Testis (tissue), 3 donors: ENCODE data around the gene FAM117B. TPM values are rescaled to one million over a fixed set of nuclear protein-coding genes. Genes with fewer than 3 reads are reported as not detected.

Experiments
- DNase-seq: peaks from one replicate; pipeline ENCODE4 v3.0.0-alpha.2; 2019
- H3K27ac ChIP-seq, 2 donors: fragments of 200-600 bp; sonication (generic); one replicate each; pipeline ENCODE4 v1.5.1; 2019
- H3K27me3 ChIP-seq: fragments of 200-600 bp; sonication (generic); one replicate; pipeline ENCODE4 v1.5.1; 2019
- H3K36me3 ChIP-seq: fragments of 200-600 bp; sonication (generic); one replicate; pipeline ENCODE4 v1.5.1; 2017; ENCODE audit warnings: low read depth; ENCODE audit errors: missing control alignments
- H3K4me1 ChIP-seq: fragments of 200-600 bp; sonication (generic); one replicate; pipeline ENCODE4 v1.5.1; 2019
- H3K4me3 ChIP-seq, 2 donors: fragments of 200-600 bp; sonication (generic); one replicate each; pipeline ENCODE4 v1.5.1; 2017 to 2019
- H3K9me3 ChIP-seq: fragments of 200-600 bp; sonication (generic); one replicate; pipeline ENCODE4 v1.5.1; 2017
- POLR2A ChIP-seq: fragments of 450-650 bp; IDR thresholded peaks from one replicate; pipeline ENCODE4 v1.6.1; 2017; ENCODE audit warnings: antibody characterized with exemption, mild to moderate bottlenecking, moderate library complexity
- WGBS, 2 donors: methylation state at CpG; one replicate each; pipeline ENCODE4 v1.1.5; 2018; 5-methylcytosine and 5-hydroxymethylcytosine counted together
- intact Hi-C: fragments of 100-400 bp; cut with DNase I; formaldehyde crosslinking; loops from one replicate; pipeline ENCODE4 v1.15.1; 2023; ENCODE audit warnings: low total_unique reads
- polyA plus RNA-seq: library from polyadenylated mRNA; stranded (reverse); fragments of 350-450 nt; fragmentation: Illumina TruSeq; extraction: RNeasy Lipid Tissue Mini Kit (QIAGEN cat#74804); gene quantifications from one replicate; pipeline ENCODE4 v1.2.3, GENCODE V29; 2014; ENCODE audit warnings: low read depth, low replicate concordance; ENCODE audit not compliant: insufficient read depth
- total RNA-seq, 2 donors: library from RNA; depleted of rRNA; stranded (reverse); fragments of >200 nt; gene quantifications; one replicate each; pipeline ENCODE4 v1.2.3, GENCODE V29; 2016
- TF ChIP-seq, protein P1 (sequence below), 3 experiments: fragments of 450-650 bp in 2 of 3; fragments of 200-600 bp in 1 of 3; sonication (generic) in 1 of 3; IDR thresholded peaks; one replicate each; pipeline ENCODE4 v1.5.1; 2016 to 2019; ENCODE audit warnings: antibody characterized with exemption in 3 of 3, mild to moderate bottlenecking in 2 of 3, moderate library complexity in 1 of 3

Gene FAM117B
- total and polyA plus RNA-seq, 3 donors from 2014 or later = 9.8 to 34.7 (median 28.0) TPM

DNA sequence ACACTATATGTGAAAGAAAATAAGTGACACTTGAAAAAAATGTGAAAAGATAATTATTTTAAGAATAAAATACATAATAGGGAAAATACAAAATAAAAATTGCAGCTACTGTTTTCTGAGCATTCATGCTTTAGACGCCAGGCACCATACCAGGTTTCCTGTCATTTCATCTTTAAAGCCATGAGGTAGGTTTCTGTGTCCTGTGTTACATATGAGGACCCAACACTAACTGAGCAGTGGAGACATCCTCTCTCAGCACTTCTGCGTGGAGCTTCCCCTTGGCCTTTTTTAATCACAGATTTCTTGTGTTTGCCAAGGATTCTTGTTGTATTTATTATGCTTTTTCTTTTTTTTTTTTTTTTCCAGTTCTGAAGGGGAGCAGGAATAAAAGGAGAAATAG, 117.3 kb downstream of the FAM117B start:
- Histone ChIP-seq H3K36me3 (no peaks in the 10 kb centered on the region), H3K9me3 (no peaks in the 10 kb centered on the region), H3K4me1 (no peaks in the 10 kb centered on the region), H3K27me3 (no peaks in the 10 kb centered on the region), H3K27ac (no peak overlapping the region), H3K4me3 (no peak overlapping the region)
- intact Hi-C loops = no loop called here
- no peak for DNase-seq
- TF ChIP-seq, protein P1, sequence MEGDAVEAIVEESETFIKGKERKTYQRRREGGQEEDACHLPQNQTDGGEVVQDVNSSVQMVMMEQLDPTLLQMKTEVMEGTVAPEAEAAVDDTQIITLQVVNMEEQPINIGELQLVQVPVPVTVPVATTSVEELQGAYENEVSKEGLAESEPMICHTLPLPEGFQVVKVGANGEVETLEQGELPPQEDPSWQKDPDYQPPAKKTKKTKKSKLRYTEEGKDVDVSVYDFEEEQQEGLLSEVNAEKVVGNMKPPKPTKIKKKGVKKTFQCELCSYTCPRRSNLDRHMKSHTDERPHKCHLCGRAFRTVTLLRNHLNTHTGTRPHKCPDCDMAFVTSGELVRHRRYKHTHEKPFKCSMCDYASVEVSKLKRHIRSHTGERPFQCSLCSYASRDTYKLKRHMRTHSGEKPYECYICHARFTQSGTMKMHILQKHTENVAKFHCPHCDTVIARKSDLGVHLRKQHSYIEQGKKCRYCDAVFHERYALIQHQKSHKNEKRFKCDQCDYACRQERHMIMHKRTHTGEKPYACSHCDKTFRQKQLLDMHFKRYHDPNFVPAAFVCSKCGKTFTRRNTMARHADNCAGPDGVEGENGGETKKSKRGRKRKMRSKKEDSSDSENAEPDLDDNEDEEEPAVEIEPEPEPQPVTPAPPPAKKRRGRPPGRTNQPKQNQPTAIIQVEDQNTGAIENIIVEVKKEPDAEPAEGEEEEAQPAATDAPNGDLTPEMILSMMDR (IDR thresholded peaks at IDR 0.05) = no peak
- no peak for TF ChIP-seq POLR2A
- WGBS, 2 donors = 64 to 73% methylated on average over 2 of the region's 2 CpGs

DNA sequence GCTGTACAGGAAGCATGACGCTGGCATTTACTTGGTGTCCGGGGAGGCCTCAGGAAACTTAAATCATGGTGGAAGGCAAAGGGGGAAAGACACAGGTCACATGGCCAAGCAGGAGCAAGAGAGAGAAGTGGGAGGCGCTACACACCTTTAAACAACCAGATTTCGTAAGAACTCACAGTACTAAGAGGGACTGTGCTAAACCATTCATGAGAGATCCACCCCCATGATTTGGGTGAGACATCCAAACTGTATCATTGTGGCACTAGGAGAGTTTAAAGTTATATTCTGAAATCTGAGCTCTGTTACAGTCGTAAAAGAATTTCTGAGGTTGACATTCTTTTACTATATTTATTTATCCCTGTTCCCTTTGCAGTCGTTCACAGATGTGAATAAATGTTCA, 120.2 kb downstream of the FAM117B start:
- Histone ChIP-seq H3K9me3 (no peaks in the 10 kb centered on the region), H3K4me3 (no peak overlapping the region), H3K27ac (no peak overlapping the region), H3K36me3 (no peaks in the 10 kb centered on the region), H3K27me3 (no peaks in the 10 kb centered on the region), H3K4me1 (no peaks in the 10 kb centered on the region)
- intact Hi-C loops = no loop called here
- no peak for DNase-seq
- WGBS, 2 donors = 86 to 90% methylated on average over 6 of the region's 6 CpGs
- TF ChIP-seq POLR2A = no peak

DNA sequence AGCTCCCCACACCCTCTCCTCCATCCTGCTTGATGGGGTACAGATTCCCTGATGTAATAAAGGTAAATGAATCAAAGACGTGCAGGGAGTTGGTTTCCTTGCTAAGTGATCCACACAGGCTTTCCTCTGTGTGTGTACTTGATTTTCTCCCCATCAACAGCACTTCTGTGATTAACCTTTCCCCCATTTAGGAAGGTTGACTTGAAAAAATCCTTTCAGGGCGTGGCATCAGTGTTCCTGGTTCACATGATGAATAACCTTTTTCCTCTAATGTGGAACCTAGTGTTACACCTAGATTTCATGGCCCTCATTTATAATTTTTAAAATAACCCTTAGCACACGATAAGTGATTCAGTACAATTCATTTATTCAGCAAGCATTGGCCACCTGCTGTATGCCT, 121.8 kb downstream of the FAM117B start:
- no peak overlapping the region for H3K4me3 ChIP-seq
- no peaks in the 10 kb centered on the region for H3K4me1 ChIP-seq
- 91 to 96% methylated on average over 3 of the region's 3 CpGs for WGBS, 2 donors
- DNase-seq = no peak
- no peak overlapping the region for H3K27ac ChIP-seq
- TF ChIP-seq, protein P1 (IDR thresholded peaks at IDR 0.05) = no peak
- no peak for TF ChIP-seq POLR2A
- intact Hi-C loops = no loop called here
- H3K36me3 ChIP-seq = no peaks in the 10 kb centered on the region
- no peaks in the 10 kb centered on the region for H3K27me3 ChIP-seq
- no peaks in the 10 kb centered on the region for H3K9me3 ChIP-seq

DNA sequence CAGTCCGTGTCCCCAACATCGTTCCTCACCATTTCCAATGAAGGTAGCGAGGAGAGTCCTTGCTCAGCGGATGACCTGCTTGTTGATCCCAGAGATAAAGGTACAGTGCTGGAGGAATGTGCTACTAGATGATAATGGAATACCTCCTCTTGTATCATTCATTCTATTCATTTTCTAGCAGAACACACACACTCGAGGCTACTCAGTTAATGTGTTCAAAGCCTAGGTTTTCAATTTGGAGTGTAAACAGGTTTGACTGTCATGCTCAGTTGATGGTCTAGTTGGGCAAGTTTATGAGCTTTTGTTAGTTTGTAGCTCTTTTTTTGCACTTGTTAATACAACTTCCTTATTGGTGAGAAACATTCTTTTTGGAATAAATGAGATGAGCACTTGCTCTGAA, 122.6 kb downstream of the FAM117B start:
- Histone ChIP-seq H3K27me3 (no peaks in the 10 kb centered on the region), H3K36me3 (no peaks in the 10 kb centered on the region), H3K4me3 (no peak overlapping the region), H3K4me1 (no peaks in the 10 kb centered on the region), H3K9me3 (no peaks in the 10 kb centered on the region), H3K27ac (no peak overlapping the region)
- no peak for DNase-seq
- intact Hi-C loops = no loop called here
- TF ChIP-seq, protein P1 (IDR thresholded peaks at IDR 0.05) = no peak
- no peak for TF ChIP-seq POLR2A
- 92 to 95% methylated on average over 5 of the region's 5 CpGs for WGBS, 2 donors

DNA sequence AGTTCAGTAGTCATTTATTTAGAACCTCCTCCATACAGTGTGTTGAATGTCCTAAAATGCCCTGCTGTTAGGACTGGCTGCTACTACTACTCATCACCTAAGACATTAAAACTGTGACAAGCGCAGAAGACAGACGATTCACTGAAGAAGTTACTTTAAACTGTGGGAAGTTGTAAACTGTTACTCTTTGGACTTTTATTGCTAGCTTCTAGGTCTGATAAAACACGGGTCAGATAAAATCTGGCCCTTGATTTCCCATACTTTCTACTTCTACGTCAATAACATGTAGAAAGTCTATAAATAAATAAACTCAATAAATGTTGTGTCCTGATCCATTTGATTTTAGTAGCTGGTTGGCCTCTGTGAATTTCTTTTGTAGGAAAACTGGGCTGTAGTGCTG, 123.4 kb downstream of the FAM117B start:
- no peak for DNase-seq
- H3K9me3 ChIP-seq = no peaks in the 10 kb centered on the region
- H3K4me3 ChIP-seq = no peak overlapping the region
- no peaks in the 10 kb centered on the region for H3K27me3 ChIP-seq
- TF ChIP-seq POLR2A = no peak
- TF ChIP-seq, protein P1 (IDR thresholded peaks at IDR 0.05) = no peak
- H3K4me1 ChIP-seq = no peaks in the 10 kb centered on the region
- WGBS, 2 donors = 69 to 75% methylated on average over 4 of the region's 4 CpGs
- intact Hi-C loops = no loop called here
- H3K36me3 ChIP-seq = no peaks in the 10 kb centered on the region
- H3K27ac ChIP-seq = no peak overlapping the region
